Stimulated activated CD8-positive, alpha-beta memory T cell treated with anti-CD3 and anti-CD28 coated beads, Interleukin-7, amount 100 ng/mL, for 1 hour (primary cell): Measurements from ENCODE around the gene FAM53A.
A peak's percentile ranks its signal among the peaks of the same experiment; 100 is the strongest.
"Not testable (repeated sequence)": the region's sequence is repeated elsewhere in the genome, so short reads cannot be mapped to it uniquely, and the experiment has no call there.

ENCODE experiments used
- DNase-seq, 2 donors: peaks; one replicate each; pipeline ENCODE4 v3.0.0-alpha.2; 2020; ENCODE audit warnings: low read depth in 2 of 2

The FAM53A gene

GRCh38 chr4:1686440-1687036 is 2.4 kb upstream of the FAM53A start:
- DNase-seq: no peak

- no peak for DNase-seq
Observed at GRCh38 chr4:1685235-1686150, 1.4 kb upstream of the FAM53A start.

- DNase-seq: peak; percentile 88 to 89
Observed at GRCh38 chr4:1684506-1685234, 557 bp upstream of the FAM53A start.

GRCh38 chr4:1683261-1683735 is 815 bp downstream of the FAM53A start:
- no peak for DNase-seq

- DNase-seq: no peak
Observed at GRCh38 chr4:1682860-1683259, 1.3 kb downstream of the FAM53A start.

GRCh38 chr4:1678244-1678643 is 5.9 kb downstream of the FAM53A start:
- DNase-seq: no peak

- DNase-seq: no peak
Observed at GRCh38 chr4:1676605-1677525, 7.2 kb downstream of the FAM53A start.

GRCh38 chr4:1675802-1676137 is 8.3 kb downstream of the FAM53A start:
- DNase-seq: no peak

- no peak for DNase-seq
Observed at GRCh38 chr4:1675136-1675801, 8.8 kb downstream of the FAM53A start.

GRCh38 chr4:1674682-1675081 is 9.4 kb downstream of the FAM53A start:
- no peak for DNase-seq

- DNase-seq: no peak
Observed at GRCh38 chr4:1673671-1674070, 10.4 kb downstream of the FAM53A start.

GRCh38 chr4:1671011-1671410 is 13.1 kb downstream of the FAM53A start:
- DNase-seq: not testable (repeated sequence)

- no peak for DNase-seq
Observed at GRCh38 chr4:1670279-1670678, 13.8 kb downstream of the FAM53A start.

- DNase-seq: no peak
Observed at GRCh38 chr4:1669850-1670249, 14.3 kb downstream of the FAM53A start.

GRCh38 chr4:1669270-1669669 is 14.8 kb downstream of the FAM53A start:
- no peak for DNase-seq

- no peak for DNase-seq
Observed at GRCh38 chr4:1668488-1668840, 15.6 kb downstream of the FAM53A start.

- no peak for DNase-seq
Observed at GRCh38 chr4:1667273-1667672, 16.8 kb downstream of the FAM53A start.

GRCh38 chr4:1666391-1666790 is 17.7 kb downstream of the FAM53A start:
- DNase-seq: no peak

- no peak for DNase-seq
Observed at GRCh38 chr4:1664141-1664540, 20.0 kb downstream of the FAM53A start.

- no peak for DNase-seq
Observed at GRCh38 chr4:1663549-1663948, 20.6 kb downstream of the FAM53A start.

GRCh38 chr4:1661695-1662094 is 22.4 kb downstream of the FAM53A start:
- no peak for DNase-seq
